ENCODE results near the gene KCNH1.

KCNH1 gene

GRCh38 chr1:211113566-211113965 is 20.4 kb downstream of the KCNH1 start:
- no peak for DNase-seq (ENCODE audit: low read depth, low spot score)
- TF ChIP-seq, protein P1, sequence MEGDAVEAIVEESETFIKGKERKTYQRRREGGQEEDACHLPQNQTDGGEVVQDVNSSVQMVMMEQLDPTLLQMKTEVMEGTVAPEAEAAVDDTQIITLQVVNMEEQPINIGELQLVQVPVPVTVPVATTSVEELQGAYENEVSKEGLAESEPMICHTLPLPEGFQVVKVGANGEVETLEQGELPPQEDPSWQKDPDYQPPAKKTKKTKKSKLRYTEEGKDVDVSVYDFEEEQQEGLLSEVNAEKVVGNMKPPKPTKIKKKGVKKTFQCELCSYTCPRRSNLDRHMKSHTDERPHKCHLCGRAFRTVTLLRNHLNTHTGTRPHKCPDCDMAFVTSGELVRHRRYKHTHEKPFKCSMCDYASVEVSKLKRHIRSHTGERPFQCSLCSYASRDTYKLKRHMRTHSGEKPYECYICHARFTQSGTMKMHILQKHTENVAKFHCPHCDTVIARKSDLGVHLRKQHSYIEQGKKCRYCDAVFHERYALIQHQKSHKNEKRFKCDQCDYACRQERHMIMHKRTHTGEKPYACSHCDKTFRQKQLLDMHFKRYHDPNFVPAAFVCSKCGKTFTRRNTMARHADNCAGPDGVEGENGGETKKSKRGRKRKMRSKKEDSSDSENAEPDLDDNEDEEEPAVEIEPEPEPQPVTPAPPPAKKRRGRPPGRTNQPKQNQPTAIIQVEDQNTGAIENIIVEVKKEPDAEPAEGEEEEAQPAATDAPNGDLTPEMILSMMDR (IDR thresholded peaks at IDR 0.05; ENCODE audit: low read depth, low read length): no peak
- H3K4me3 ChIP-seq (ENCODE audit: low read depth, low read length): no peak overlapping the region
- in situ Hi-C loops (cut with HindIII; ENCODE audit: low sequenced_read_pairs): no loop called here

- in situ Hi-C loops (cut with HindIII; ENCODE audit: low sequenced_read_pairs): no loop called here
- TF ChIP-seq, protein P1 (IDR thresholded peaks at IDR 0.05; ENCODE audit: low read depth, low read length): no peak
- no peak overlapping the region for H3K4me3 ChIP-seq (ENCODE audit: low read depth, low read length)
- no peak for DNase-seq (ENCODE audit: low read depth, low spot score)
Measured at GRCh38 chr1:211111351-211111750, 22.6 kb downstream of the KCNH1 start.

GRCh38 chr1:211101481-211101880 is 32.5 kb downstream of the KCNH1 start:
- DNase-seq (ENCODE audit: low read depth, low spot score): no peak
- TF ChIP-seq, protein P1 (IDR thresholded peaks at IDR 0.05; ENCODE audit: low read depth, low read length): no peak
- H3K4me3 ChIP-seq (ENCODE audit: low read depth, low read length): no peak overlapping the region
- in situ Hi-C loops (cut with HindIII; ENCODE audit: low sequenced_read_pairs): no loop called here

DNA sequence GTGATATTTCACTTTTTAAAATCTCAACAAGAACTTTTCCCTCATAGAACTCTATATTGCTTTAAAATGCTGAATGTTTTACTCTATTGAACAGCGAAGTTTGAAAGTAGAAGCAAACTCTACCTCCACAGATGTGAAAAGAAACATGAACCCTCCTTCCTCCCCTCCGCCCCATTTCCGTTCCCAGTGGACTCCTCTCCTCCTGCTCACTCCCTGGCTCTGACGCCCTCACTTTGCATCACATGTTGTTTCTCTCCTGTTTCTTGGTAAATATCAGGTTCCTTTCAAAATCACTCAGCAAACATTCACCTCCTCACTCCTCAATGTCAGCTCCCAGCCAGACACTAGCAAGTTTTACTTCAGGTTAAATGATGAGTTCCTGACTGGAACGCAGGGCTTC is 34.6 kb downstream of the KCNH1 start:
- in situ Hi-C loops (cut with HindIII; ENCODE audit: low sequenced_read_pairs): no loop called here
- DNase-seq (ENCODE audit: low read depth, low spot score): no peak
- H3K4me3 ChIP-seq (ENCODE audit: low read depth, low read length): no peak overlapping the region

GRCh38 chr1:211095381-211095780 is 38.6 kb downstream of the KCNH1 start:
- DNase-seq (ENCODE audit: low read depth, low spot score): no peak
- no peak overlapping the region for H3K4me3 ChIP-seq (ENCODE audit: low read depth, low read length)
- in situ Hi-C loops (cut with HindIII; ENCODE audit: low sequenced_read_pairs): no loop called here
- TF ChIP-seq, protein P1 (IDR thresholded peaks at IDR 0.05; ENCODE audit: low read depth, low read length): no peak

More for the DNA sequence above, 34.6 kb downstream of the KCNH1 start:
- TF ChIP-seq, protein P1 (IDR thresholded peaks at IDR 0.05; ENCODE audit: low read depth, low read length): no peak

- no peak for DNase-seq (ENCODE audit: low read depth, low spot score)
- in situ Hi-C loops (cut with HindIII; ENCODE audit: low sequenced_read_pairs): no loop called here
- H3K4me3 ChIP-seq (ENCODE audit: low read depth, low read length): no peak overlapping the region
- TF ChIP-seq, protein P1 (IDR thresholded peaks at IDR 0.05; ENCODE audit: low read depth, low read length): no peak
Measured at GRCh38 chr1:211092955-211093354, 41.0 kb downstream of the KCNH1 start.

- no peak overlapping the region for H3K4me3 ChIP-seq (ENCODE audit: low read depth, low read length)
- TF ChIP-seq, protein P1 (IDR thresholded peaks at IDR 0.05; ENCODE audit: low read depth, low read length): no peak
- no peak for DNase-seq (ENCODE audit: low read depth, low spot score)
- in situ Hi-C loops (cut with HindIII; ENCODE audit: low sequenced_read_pairs): no loop called here
Measured at GRCh38 chr1:211091867-211092266, 42.1 kb downstream of the KCNH1 start.
